VCaP (cell line): ENCODE results near the gene ENPP6.

Experiments used
- H3K27ac ChIP-seq: fragments of 450-650 bp; 2 replicates; pipeline ENCODE4 v1.5.1; 2017
- CTCF ChIP-seq: fragments of 450-650 bp; conservative IDR thresholded peaks from 2 replicates; pipeline ENCODE4 v1.5.1; 2017; ENCODE audit warnings: mild to moderate bottlenecking, moderate library complexity

The ENPP6 gene

GRCh38 chr4:184094532-184095159 lies 123.0 kb downstream of the ENPP6 start:
- peak overlapping the region; percentile 36 for H3K27ac ChIP-seq
- TF ChIP-seq CTCF = no peak

- TF ChIP-seq CTCF = no peak
- H3K27ac ChIP-seq = no peak overlapping the region
These were observed 125.7 kb downstream of the ENPP6 start for GRCh38 chr4:184091986-184092385.

- no peak overlapping the region for H3K27ac ChIP-seq
- no peak for TF ChIP-seq CTCF
These were observed 127.1 kb downstream of the ENPP6 start for GRCh38 chr4:184090571-184090970.

GRCh38 chr4:184080674-184081073 lies 137.0 kb downstream of the ENPP6 start:
- no peak overlapping the region for H3K27ac ChIP-seq
- TF ChIP-seq CTCF = no peak

GRCh38 chr4:184074677-184075388 lies 142.8 kb downstream of the ENPP6 start:
- H3K27ac ChIP-seq = no peak overlapping the region
- TF ChIP-seq CTCF = no peak

GRCh38 chr4:184067931-184068554 lies 149.6 kb downstream of the ENPP6 start:
- TF ChIP-seq CTCF = no peak
- H3K27ac ChIP-seq = peak overlapping the region; percentile 72; the same call in 1 of the 2 replicates

GRCh38 chr4:184066584-184067300 lies 150.9 kb downstream of the ENPP6 start:
- TF ChIP-seq CTCF = no peak
- H3K27ac ChIP-seq = peak overlapping the region; percentile 72
